ENCODE measurements around the gene MRPS6.

DNA sequence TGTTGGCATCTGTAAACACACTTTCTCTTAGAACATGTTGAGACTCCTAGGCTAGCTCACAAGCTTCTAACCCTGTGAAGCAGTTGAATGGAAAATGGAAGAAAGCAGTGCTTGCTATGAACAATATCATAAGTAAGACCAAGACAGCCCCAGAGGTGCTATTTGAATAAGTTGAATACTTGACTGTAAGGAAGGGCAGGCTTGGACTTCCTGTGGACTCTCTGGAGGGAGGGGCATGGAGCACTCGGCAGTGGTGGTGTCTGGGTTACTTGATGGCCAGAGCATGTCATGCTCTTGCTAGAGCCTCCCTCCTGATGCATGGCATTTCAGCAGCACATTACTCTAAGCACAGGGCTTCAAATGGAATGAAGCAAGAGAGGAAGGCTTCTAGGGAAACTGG is 60.0 kb downstream of the MRPS6 start:
- TF ChIP-seq CTCF (IDR thresholded peaks at IDR 0.05 in 8 of 11, conservative IDR thresholded peaks at IDR 0.05 in 3 of 11), result no peak
- TF ChIP-seq POLR2A (IDR thresholded peaks at IDR 0.05), result no peak
- no peak for TF ChIP-seq POLR2AphosphoS5 (IDR thresholded peaks at IDR 0.05)

All from spleen (tissue), 7 donors.